HCT116 (cell line): ENCODE data around the gene PROX2.

Experiments used
- CEBPB ChIP-seq: IDR thresholded peaks from 2 replicates; pipeline ENCODE4 v1.6.1; 2012; ENCODE audit warnings: low read depth
- YY1 ChIP-seq: IDR thresholded peaks from 2 replicates; pipeline ENCODE4 v1.6.1; 2011; ENCODE audit warnings: low read length, low read depth, moderate library complexity, mild to moderate bottlenecking; ENCODE audit not compliant: insufficient replicate concordance; ENCODE audit errors: extremely low read depth
- ZNF274 ChIP-seq: fragments of 200-500 bp; sonication (Bioruptor generic); IDR thresholded peaks from 2 replicates; pipeline ENCODE4 v1.6.1; 2014; ENCODE audit warnings: mild to moderate bottlenecking, low read depth, low read length, inconsistent platforms

GRCh38 chr14:74882103-74882920 lies 6.4 kb upstream of the PROX2 start:
- TF ChIP-seq ZNF274 (no peak), YY1 (no peak), CEBPB (no peak)
